H9 (cell line): ENCODE results near the gene ABCA13. TPM values are rescaled to one million over a fixed set of nuclear protein-coding genes. Genes with fewer than 3 reads are reported as not detected.

Experiments used
- DNase-seq: peaks from one replicate; pipeline ENCODE4 v3.0.0-alpha.2; 2017
- H2AFZ ChIP-seq: one replicate; pipeline ENCODE4 v1.6.1; 2013; ENCODE audit warnings: mild to moderate bottlenecking, low read length, control low read depth, moderate library complexity
- H2AK5ac ChIP-seq: 2 replicates; pipeline ENCODE4 v1.6.1; 2013; ENCODE audit warnings: low read length, control low read depth, mixed read lengths; ENCODE audit not compliant: insufficient read length
- H2BK120ac ChIP-seq: one replicate; pipeline ENCODE4 v1.6.1; 2013; ENCODE audit warnings: low read depth, mild to moderate bottlenecking, low read length, control low read depth, inconsistent platforms; ENCODE audit not compliant: poor library complexity, severe bottlenecking
- H2BK12ac ChIP-seq: 2 replicates; pipeline ENCODE4 v1.6.1; 2013; ENCODE audit warnings: low read length, control low read depth, mixed read lengths, low read depth; ENCODE audit not compliant: insufficient read length
- H2BK15ac ChIP-seq: 2 replicates; pipeline ENCODE4 v1.6.1; 2013; ENCODE audit warnings: low read depth, low read length, control low read depth
- H2BK20ac ChIP-seq: one replicate; pipeline ENCODE4 v1.6.1; 2013; ENCODE audit warnings: low read depth, mild to moderate bottlenecking, low read length, control low read depth, inconsistent platforms; ENCODE audit not compliant: poor library complexity, severe bottlenecking
- H2BK5ac ChIP-seq: 2 replicates; pipeline ENCODE4 v1.6.1; 2013; ENCODE audit warnings: low read length, control low read depth, mixed read lengths; ENCODE audit not compliant: insufficient read length
- H3K14ac ChIP-seq: 2 replicates; pipeline ENCODE4 v1.6.1; 2013; ENCODE audit warnings: low read length, control low read depth; ENCODE audit not compliant: insufficient read depth
- H3K18ac ChIP-seq: 2 replicates; pipeline ENCODE4 v1.6.1; 2013; ENCODE audit warnings: low read depth, mild to moderate bottlenecking, mixed read lengths, low read length, control low read depth; ENCODE audit not compliant: insufficient read length
- H3K23ac ChIP-seq: 2 replicates; pipeline ENCODE4 v1.6.1; 2013; ENCODE audit warnings: low read length, control low read depth, mixed read lengths, low read depth; ENCODE audit not compliant: insufficient read length
- H3K23me2 ChIP-seq: 2 replicates; pipeline ENCODE4 v1.6.1; 2013; ENCODE audit warnings: low read depth, mild to moderate bottlenecking, mixed read lengths, low read length, control low read depth; ENCODE audit not compliant: insufficient read length, poor library complexity, severe bottlenecking
- H3K27ac ChIP-seq: 2 replicates; pipeline ENCODE4 v1.5.1; 2013; ENCODE audit warnings: low read length, control low read depth, mixed read lengths, low read depth; ENCODE audit not compliant: insufficient read length
- H3K27me3 ChIP-seq: 2 replicates; pipeline ENCODE4 v1.6.1; 2013; ENCODE audit warnings: low read length, control low read depth, inconsistent platforms; ENCODE audit not compliant: insufficient read depth
- H3K4ac ChIP-seq: 2 replicates; pipeline ENCODE4 v1.6.1; 2013; ENCODE audit warnings: low read depth, mild to moderate bottlenecking, control low read depth, inconsistent platforms, low read length, moderate library complexity
- H3K4me1 ChIP-seq: 2 replicates; pipeline ENCODE4 v1.6.1; 2013; ENCODE audit warnings: low read length, control low read depth, inconsistent platforms; ENCODE audit not compliant: insufficient read depth
- H3K4me2 ChIP-seq: 2 replicates; pipeline ENCODE4 v1.6.1; 2013; ENCODE audit warnings: low read length, control low read depth, mixed read lengths; ENCODE audit not compliant: insufficient read length, insufficient read depth
- H3K56ac ChIP-seq: 2 replicates; pipeline ENCODE4 v1.6.1; 2013; ENCODE audit warnings: low read depth, mild to moderate bottlenecking, mixed read lengths, low read length, control low read depth; ENCODE audit not compliant: insufficient read length
- H3K79me1 ChIP-seq: 2 replicates; pipeline ENCODE4 v1.6.1; 2013; ENCODE audit warnings: low read depth, mild to moderate bottlenecking, moderate library complexity, low read length, control low read depth, inconsistent platforms; ENCODE audit not compliant: insufficient read depth, poor library complexity, severe bottlenecking
- H3K79me2 ChIP-seq: 2 replicates; pipeline ENCODE4 v1.6.1; 2013; ENCODE audit warnings: low read length, control low read depth, inconsistent platforms; ENCODE audit not compliant: insufficient read depth
- H3K9ac ChIP-seq: 2 replicates; pipeline ENCODE4 v1.6.1; 2013; ENCODE audit warnings: low read length, control low read depth, mixed read lengths; ENCODE audit not compliant: insufficient read length; ENCODE audit errors: extremely low read depth
- H3K9me3 ChIP-seq: one replicate; pipeline ENCODE4 v1.6.1; 2013; ENCODE audit warnings: low read depth, low read length, inconsistent platforms; ENCODE audit not compliant: control insufficient read depth
- H3T11ph ChIP-seq: one replicate; pipeline ENCODE4 v1.6.1; 2013; ENCODE audit warnings: mild to moderate bottlenecking, low read length, control low read depth, inconsistent platforms
- H4K20me1 ChIP-seq: one replicate; pipeline ENCODE4 v1.6.1; 2013; ENCODE audit not compliant: control insufficient read depth, insufficient read length, insufficient read depth
- H4K5ac ChIP-seq: 2 replicates; pipeline ENCODE4 v1.6.1; 2013; ENCODE audit warnings: low read depth, mild to moderate bottlenecking, mixed read lengths, low read length, control low read depth; ENCODE audit not compliant: insufficient read length
- H4K8ac ChIP-seq: replicated peaks from 2 replicates; pipeline ENCODE4 v1.6.1; 2013; ENCODE audit warnings: low read length, control low read depth, mixed read lengths, low read depth; ENCODE audit not compliant: insufficient read length
- H4K91ac ChIP-seq: 2 replicates; pipeline ENCODE4 v1.6.1; 2013; ENCODE audit warnings: low read depth, mild to moderate bottlenecking, moderate library complexity, mixed read lengths, low read length, control low read depth; ENCODE audit not compliant: insufficient read length
- H3K27ac Mint-ChIP-seq, 3 experiments: 2 replicates in 2 of 3; 3 replicates in 1 of 3; pipeline ENCODE4 v1.8.0; 2020 to 2021; ENCODE audit warnings: mixed read lengths in 3 of 3, mild to moderate bottlenecking in 1 of 3, moderate library complexity in 1 of 3
- H3K27me3 Mint-ChIP-seq: 2 replicates; pipeline ENCODE4 v1.8.0; 2021; ENCODE audit warnings: low read depth, mild to moderate bottlenecking, moderate library complexity, mixed read lengths
- H3K36me3 Mint-ChIP-seq, 3 experiments: 2 replicates in 2 of 3; 3 replicates in 1 of 3; pipeline ENCODE4 v1.8.0; 2020 to 2021; ENCODE audit warnings: low read depth in 3 of 3, mixed read lengths in 3 of 3; ENCODE audit not compliant: insufficient read depth in 1 of 3
- H3K4me1 Mint-ChIP-seq, 2 experiments: 2 replicates each; pipeline ENCODE4 v1.8.0; 2020; ENCODE audit warnings: mixed read lengths in 2 of 2
- H3K4me3 Mint-ChIP-seq, 2 experiments: 2 replicates in 1 of 2; 3 replicates in 1 of 2; pipeline ENCODE4 v1.8.0; 2020 to 2021; ENCODE audit warnings: mild to moderate bottlenecking in 2 of 2, mixed read lengths in 2 of 2, moderate library complexity in 1 of 2
- H3K9me3 Mint-ChIP-seq, 2 experiments: 2 replicates in 1 of 2; 3 replicates in 1 of 2; pipeline ENCODE4 v1.8.0; 2020; ENCODE audit warnings: mild to moderate bottlenecking in 2 of 2, mixed read lengths in 2 of 2, moderate library complexity in 1 of 2
- WGBS: extraction: QIAGEN DNeasy Blood & Tissue Kit; methylation state at CpG from one replicate; pipeline ENCODE4 v1.1.7; 2013; ENCODE audit warnings: missing lambda C conversion rate, low lambda C conversion rate, mixed read lengths; ENCODE audit not compliant: insufficient read length; ENCODE audit errors: extremely low coverage; 5-methylcytosine and 5-hydroxymethylcytosine counted together
- total RNA-seq: library from RNA; stranded (reverse); gene quantifications from 2 replicates; pipeline ENCODE4 v1.2.1, GENCODE V29; 2021
- TF ChIP-seq, protein P1 (sequence below): fragments of 200-600 bp; sonication (generic); conservative IDR thresholded peaks from 3 replicates; pipeline ENCODE4 v1.8.0; 2021; ENCODE audit warnings: antibody characterized with exemption, mild to moderate bottlenecking

ABCA13 gene
- total RNA-seq, 1 experiment from 2014 or later, result 0.11 TPM

DNA sequence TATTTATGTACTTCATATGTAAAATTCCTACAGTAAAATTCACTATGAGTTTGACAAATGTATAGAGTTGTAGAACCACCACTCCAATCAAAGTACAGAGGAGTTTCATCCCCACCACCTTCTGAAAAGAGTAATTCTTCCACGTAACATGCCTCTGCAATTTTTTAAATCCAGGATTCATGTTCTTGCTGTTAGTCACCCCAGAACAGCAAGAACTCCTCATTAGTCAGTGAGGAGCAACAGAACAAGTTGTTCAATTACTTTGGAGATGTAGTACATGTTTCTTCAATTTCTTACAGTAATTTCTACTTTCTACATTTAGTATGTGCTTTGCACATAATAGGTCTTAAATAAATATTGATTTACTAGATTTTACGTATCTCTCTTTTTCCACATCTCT lies 248.1 kb downstream of the ABCA13 start:
- Histone ChIP-seq H2BK5ac (no peak overlapping the region), H2BK20ac (no peak overlapping the region), H3K56ac (no peak overlapping the region), H3K27ac (no peak overlapping the region), H3K4ac (no peak overlapping the region), H2AK5ac (no peak overlapping the region), H3T11ph (no peak overlapping the region), H3K4me1 (no peaks in the 10 kb centered on the region; the same call in 1 of the 2 replicates), H3K18ac (no peak overlapping the region), H2BK15ac (no peak overlapping the region), H3K14ac (no peak overlapping the region), H4K8ac (no peak overlapping the region), H2AFZ (no peak overlapping the region), H3K27me3 (no peaks in the 10 kb centered on the region), H2BK12ac (no peak overlapping the region), H4K5ac (no peak overlapping the region), H4K91ac (no peak overlapping the region), H2BK120ac (no peak overlapping the region), H3K23me2 (no peaks in the 10 kb centered on the region), H3K4me2 (no peak overlapping the region), H3K79me1 (no peaks in the 10 kb centered on the region), H3K23ac (no peak overlapping the region), H3K9ac (no peak overlapping the region), H3K9me3 (no peaks in the 10 kb centered on the region), H4K20me1 (no peaks in the 10 kb centered on the region), H3K79me2 (no peaks in the 10 kb centered on the region)
- Mint-ChIP-seq H3K36me3 (no peaks in the 10 kb centered on the region; a peak in 3 of 7 replicates), H3K9me3 (no peaks in the 10 kb centered on the region; a peak in 1 of 5 replicates), H3K4me1 (peaks cover 3 to 7% of the 10 kb centered on the region in 2 experiments; a peak in 2 of 4 replicates), H3K27me3 (no peaks in the 10 kb centered on the region), H3K27ac (no peak overlapping the region), H3K4me3 (no peak overlapping the region)
- TF ChIP-seq, protein P1, sequence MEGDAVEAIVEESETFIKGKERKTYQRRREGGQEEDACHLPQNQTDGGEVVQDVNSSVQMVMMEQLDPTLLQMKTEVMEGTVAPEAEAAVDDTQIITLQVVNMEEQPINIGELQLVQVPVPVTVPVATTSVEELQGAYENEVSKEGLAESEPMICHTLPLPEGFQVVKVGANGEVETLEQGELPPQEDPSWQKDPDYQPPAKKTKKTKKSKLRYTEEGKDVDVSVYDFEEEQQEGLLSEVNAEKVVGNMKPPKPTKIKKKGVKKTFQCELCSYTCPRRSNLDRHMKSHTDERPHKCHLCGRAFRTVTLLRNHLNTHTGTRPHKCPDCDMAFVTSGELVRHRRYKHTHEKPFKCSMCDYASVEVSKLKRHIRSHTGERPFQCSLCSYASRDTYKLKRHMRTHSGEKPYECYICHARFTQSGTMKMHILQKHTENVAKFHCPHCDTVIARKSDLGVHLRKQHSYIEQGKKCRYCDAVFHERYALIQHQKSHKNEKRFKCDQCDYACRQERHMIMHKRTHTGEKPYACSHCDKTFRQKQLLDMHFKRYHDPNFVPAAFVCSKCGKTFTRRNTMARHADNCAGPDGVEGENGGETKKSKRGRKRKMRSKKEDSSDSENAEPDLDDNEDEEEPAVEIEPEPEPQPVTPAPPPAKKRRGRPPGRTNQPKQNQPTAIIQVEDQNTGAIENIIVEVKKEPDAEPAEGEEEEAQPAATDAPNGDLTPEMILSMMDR, result no peak
- WGBS, result no CpG with 5 or more reads among the region's 2 CpGs
- DNase-seq, result no peak
